ENCODE data around the gene CALCOCO1. TPM values are rescaled to one million over a fixed set of nuclear protein-coding genes. Genes with fewer than 3 reads are reported as not detected.

CALCOCO1 gene
- total RNA-seq, 1 donor from 2014 or later: 101 TPM

DNA sequence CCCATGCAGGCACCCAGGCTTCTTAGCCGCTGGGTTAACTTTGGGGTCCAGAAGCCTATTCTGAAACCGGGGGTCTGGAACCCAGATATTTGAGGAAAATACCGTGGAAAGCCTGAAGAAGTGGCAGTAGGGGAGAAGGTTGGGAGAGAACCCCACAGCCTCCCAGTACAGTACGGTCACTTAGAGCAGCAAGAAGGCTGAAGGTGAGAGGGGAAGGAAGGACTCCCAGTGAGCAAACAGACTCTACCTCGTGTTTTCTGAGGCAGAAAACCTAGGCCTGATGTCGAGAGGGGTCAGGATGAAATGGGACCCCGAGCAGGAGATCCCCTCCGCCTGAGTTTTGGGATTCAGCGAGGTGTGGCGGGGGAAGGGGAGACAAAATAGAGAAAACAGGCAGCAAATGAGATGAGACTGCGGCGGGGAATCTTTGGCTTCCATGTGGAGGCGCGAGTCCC lies 10.7 kb upstream of the CALCOCO1 start:
- Mint-ChIP-seq H3K27ac (peak overlapping the region; percentile 42), H3K4me3 (ENCODE audit: low read depth) (peak overlapping the region; percentile 59), H3K4me1 (ENCODE audit: low read depth) (peaks cover 8% of the 10 kb centered on the region), H3K36me3 (ENCODE audit: insufficient read depth) (no peaks in the 10 kb centered on the region), H3K27me3 (peaks cover 26% of the 10 kb centered on the region), H3K9me3 (ENCODE audit: low read depth) (no peaks in the 10 kb centered on the region)
- TF ChIP-seq, protein P1, sequence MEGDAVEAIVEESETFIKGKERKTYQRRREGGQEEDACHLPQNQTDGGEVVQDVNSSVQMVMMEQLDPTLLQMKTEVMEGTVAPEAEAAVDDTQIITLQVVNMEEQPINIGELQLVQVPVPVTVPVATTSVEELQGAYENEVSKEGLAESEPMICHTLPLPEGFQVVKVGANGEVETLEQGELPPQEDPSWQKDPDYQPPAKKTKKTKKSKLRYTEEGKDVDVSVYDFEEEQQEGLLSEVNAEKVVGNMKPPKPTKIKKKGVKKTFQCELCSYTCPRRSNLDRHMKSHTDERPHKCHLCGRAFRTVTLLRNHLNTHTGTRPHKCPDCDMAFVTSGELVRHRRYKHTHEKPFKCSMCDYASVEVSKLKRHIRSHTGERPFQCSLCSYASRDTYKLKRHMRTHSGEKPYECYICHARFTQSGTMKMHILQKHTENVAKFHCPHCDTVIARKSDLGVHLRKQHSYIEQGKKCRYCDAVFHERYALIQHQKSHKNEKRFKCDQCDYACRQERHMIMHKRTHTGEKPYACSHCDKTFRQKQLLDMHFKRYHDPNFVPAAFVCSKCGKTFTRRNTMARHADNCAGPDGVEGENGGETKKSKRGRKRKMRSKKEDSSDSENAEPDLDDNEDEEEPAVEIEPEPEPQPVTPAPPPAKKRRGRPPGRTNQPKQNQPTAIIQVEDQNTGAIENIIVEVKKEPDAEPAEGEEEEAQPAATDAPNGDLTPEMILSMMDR (IDR thresholded peaks at IDR 0.05; ENCODE audit: unreplicated experiment): no peak
- no peak for DNase-seq (ENCODE audit: low spot score, unreplicated experiment)

DNA sequence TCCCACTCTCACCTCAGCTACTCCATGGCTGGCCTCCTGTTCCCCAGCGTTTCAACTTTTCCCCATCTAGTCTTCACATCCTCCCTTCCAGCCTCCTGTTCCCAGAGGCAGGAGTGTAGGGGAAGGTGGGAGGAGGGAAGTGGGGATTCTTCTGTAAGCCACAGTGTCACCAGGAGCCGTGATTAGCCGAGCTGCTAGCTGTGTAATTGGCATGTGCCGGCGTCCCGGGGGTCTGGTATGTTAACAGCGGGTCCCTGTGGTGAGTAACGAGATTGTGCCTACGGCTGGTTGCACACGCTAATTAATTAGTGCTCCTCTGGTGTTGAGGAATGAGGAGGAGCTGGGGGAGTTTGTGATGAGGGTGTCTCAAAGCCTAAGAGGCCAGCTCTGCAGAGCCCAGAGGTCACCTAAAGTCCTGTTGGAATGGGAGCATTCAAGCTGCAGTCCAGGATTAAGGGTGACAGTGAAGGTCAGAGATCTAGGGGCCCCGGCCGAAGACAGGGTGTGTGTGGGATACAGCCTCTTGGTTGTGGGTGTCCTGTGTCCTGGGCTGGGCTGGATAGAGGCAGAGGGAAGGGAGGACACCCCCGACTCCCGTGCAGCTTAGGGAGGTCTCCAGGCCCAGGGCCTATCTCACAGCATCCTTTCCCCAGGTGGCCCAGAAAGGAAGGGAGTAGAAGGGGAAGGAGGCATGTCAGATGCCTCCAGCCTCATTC lies 10.0 kb upstream of the CALCOCO1 start:
- Mint-ChIP-seq H3K27ac (no peak overlapping the region), H3K27me3 (peaks cover 23% of the 10 kb centered on the region), H3K36me3 (ENCODE audit: insufficient read depth) (no peaks in the 10 kb centered on the region), H3K4me3 (ENCODE audit: low read depth) (no peak overlapping the region), H3K9me3 (ENCODE audit: low read depth) (no peaks in the 10 kb centered on the region), H3K4me1 (ENCODE audit: low read depth) (peaks cover 8% of the 10 kb centered on the region)
- no peak for DNase-seq (ENCODE audit: low spot score, unreplicated experiment)
- TF ChIP-seq, protein P1 (IDR thresholded peaks at IDR 0.05; ENCODE audit: unreplicated experiment): no peak

DNA sequence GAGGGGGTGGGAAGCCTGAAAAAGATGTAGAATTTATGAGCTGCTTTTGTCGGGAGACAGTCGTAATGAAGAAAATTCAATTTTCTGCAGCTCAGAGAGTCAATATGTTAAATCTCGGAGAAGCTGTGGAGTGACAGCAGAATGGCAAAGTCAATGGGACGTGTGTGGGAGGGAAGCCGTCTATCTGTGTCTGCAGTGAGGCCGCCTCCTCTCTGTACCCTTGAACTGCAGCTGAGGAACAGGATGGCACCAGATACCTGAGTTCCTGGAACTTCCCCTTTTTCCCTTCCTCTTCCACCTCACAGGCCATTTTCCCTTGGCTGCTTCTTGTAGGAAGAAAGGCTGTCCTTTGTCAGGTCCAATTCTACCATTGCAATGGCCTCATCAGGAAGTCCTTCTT lies 9.3 kb upstream of the CALCOCO1 start:
- no peaks in the 10 kb centered on the region for H3K36me3 Mint-ChIP-seq (ENCODE audit: insufficient read depth)
- TF ChIP-seq, protein P1 (IDR thresholded peaks at IDR 0.05; ENCODE audit: unreplicated experiment): no peak
- H3K27ac Mint-ChIP-seq: no peak overlapping the region
- DNase-seq (ENCODE audit: low spot score, unreplicated experiment): no peak
- no peaks in the 10 kb centered on the region for H3K9me3 Mint-ChIP-seq (ENCODE audit: low read depth)
- H3K4me1 Mint-ChIP-seq (ENCODE audit: low read depth): peaks cover 8% of the 10 kb centered on the region
- H3K27me3 Mint-ChIP-seq: peaks cover 21% of the 10 kb centered on the region
- H3K4me3 Mint-ChIP-seq (ENCODE audit: low read depth): no peak overlapping the region

DNA sequence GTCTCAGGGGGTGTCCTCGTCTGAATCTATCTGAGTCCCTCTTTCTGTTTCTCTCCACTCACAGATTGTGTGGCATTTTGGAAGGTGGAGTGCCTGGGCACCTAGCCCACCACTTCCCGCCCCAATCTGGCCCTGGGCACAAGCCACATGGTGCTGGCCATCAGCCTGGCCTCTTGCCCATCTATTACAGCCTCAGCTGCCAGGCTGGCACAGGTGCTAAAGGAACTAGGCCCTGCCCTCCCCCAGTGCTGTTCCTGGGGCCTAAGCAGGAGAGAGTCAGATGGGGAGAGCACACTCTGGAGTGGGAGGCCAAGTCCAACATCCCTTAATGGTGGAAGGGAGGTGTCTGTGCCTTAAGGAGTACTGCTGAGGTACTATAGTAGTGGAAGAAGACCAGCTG lies 8.3 kb upstream of the CALCOCO1 start:
- Mint-ChIP-seq H3K4me1 (ENCODE audit: low read depth) (peaks cover 8% of the 10 kb centered on the region), H3K27ac (no peak overlapping the region), H3K4me3 (ENCODE audit: low read depth) (no peak overlapping the region), H3K9me3 (ENCODE audit: low read depth) (no peaks in the 10 kb centered on the region), H3K27me3 (peaks cover 27% of the 10 kb centered on the region), H3K36me3 (ENCODE audit: insufficient read depth) (no peaks in the 10 kb centered on the region)
- no peak for DNase-seq (ENCODE audit: low spot score, unreplicated experiment)
- TF ChIP-seq, protein P1 (IDR thresholded peaks at IDR 0.05; ENCODE audit: unreplicated experiment): no peak

DNA sequence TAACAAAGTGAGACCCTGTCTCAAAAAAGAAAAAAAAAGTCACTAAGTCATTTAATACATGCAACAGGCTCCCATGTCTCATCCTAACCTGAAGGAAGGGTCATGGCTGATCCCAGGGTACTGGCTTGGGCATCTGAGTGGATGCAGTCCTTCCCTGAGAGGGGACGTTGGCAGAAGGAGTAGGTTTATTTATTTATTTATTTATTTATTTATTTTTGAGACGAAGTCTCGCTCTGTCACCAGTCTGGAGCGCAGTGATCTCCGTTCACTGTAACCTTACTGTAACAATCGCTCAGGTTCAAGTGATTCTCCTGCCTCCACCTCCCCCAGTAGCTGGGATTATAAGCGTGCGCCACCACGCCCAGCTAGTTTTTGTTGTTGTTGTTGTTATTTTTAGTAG lies 7.2 kb upstream of the CALCOCO1 start:
- no peak for DNase-seq (ENCODE audit: low spot score, unreplicated experiment)
- no peaks in the 10 kb centered on the region for H3K9me3 Mint-ChIP-seq (ENCODE audit: low read depth)
- TF ChIP-seq, protein P1 (IDR thresholded peaks at IDR 0.05; ENCODE audit: unreplicated experiment): no peak
- no peak overlapping the region for H3K27ac Mint-ChIP-seq
- H3K4me3 Mint-ChIP-seq (ENCODE audit: low read depth): no peak overlapping the region
- H3K36me3 Mint-ChIP-seq (ENCODE audit: insufficient read depth): no peaks in the 10 kb centered on the region
- H3K27me3 Mint-ChIP-seq: peaks cover 27% of the 10 kb centered on the region
- peaks cover 6% of the 10 kb centered on the region for H3K4me1 Mint-ChIP-seq (ENCODE audit: low read depth)
